GM03348 (cell line): ENCODE results near the gene ABCA10.

ENCODE experiments used
- DNase-seq: peaks from one replicate; pipeline ENCODE4 v3.0.0; 2012; ENCODE audit warnings: low spot score

ABCA10 gene

GRCh38 chr17:69103557-69104233 is 124.9 kb downstream of the ABCA10 start:
- DNase-seq: no peak

GRCh38 chr17:69098625-69099024 is 130.0 kb downstream of the ABCA10 start:
- no peak for DNase-seq
